Head of caudate nucleus (tissue), 42 donors: ENCODE measurements around the gene TAF8.
A peak's percentile ranks its signal among the peaks of the same experiment; 100 is the strongest.
"Not testable (repeated sequence)": the region's sequence is repeated elsewhere in the genome, so short reads cannot be mapped to it uniquely, and the experiment has no call there.

Experiments
- DNase-seq, 42 donors: peaks; one replicate each; pipeline versions ENCODE4 v3.0.0 to v3.0.0-alpha.2; 2020 to 2021; ENCODE audit warnings: mixed read lengths in 7 of 42
- intact Hi-C: fragments of 100-400 bp; cut with DNase I; formaldehyde crosslinking; loops from one replicate; pipeline ENCODE4 v1.15.0; 2022

Gene TAF8

DNA sequence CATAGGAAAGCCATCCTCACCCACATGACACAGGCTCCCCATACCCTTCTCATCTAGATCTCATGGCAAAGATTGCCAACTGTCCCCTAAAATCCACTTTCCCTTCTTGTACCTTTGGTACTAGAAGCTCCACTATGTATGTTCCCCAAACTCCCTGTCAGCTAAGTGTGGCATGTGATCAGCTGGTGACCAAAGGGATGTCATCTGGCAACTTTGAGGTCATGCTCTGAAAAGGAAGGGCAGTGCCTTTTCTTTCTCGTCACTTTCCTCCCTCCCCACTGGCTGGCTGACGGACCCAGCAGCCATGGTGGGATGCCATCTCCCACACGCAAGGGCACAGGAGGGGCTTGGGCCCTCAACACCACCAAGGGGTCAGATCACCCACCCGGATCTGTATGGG is 23.8 kb upstream of the TAF8 start:
- intact Hi-C loops = no loop called here
- DNase-seq = no peak

DNA sequence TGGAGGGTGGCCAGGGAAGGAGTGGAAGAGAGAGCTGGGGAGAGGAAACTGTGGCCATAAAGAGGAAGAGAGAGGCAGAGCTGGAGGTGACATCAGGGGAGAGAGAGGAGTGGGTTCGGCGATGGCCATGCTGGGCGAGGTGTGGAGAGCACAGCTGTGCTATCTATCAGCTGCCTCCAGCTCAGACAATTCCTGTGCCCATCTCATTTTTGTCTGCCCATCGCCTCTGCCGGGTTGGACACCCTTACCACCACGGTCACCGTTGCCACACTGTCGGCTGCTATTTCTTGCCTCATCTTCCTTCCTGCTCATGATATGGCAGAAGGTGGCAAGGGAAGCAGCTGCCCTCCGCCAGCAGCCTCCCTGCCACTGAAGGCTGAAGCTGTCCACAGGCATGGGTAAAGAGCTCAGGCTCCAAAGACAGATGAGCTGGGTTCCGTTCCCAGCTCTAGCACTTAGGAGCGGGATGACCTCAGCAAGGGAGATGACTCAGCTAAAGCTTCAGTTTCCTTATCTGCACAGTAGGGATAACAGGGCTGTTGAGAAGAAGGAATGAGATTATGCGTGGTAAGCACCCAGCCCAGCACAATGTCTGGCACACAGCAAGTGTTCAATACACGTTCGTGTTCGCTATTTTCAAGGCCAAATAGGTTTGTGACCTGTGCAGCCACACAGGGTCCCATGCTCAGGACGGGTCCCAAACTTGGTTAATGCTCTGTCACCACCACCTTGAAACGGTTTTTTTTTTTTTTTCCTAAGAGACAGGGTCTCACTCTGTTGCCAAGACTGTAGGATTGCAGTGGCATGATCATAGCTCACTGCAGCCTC is 21.9 kb upstream of the TAF8 start:
- DNase-seq = no peak
- intact Hi-C loops = no loop called here

DNA sequence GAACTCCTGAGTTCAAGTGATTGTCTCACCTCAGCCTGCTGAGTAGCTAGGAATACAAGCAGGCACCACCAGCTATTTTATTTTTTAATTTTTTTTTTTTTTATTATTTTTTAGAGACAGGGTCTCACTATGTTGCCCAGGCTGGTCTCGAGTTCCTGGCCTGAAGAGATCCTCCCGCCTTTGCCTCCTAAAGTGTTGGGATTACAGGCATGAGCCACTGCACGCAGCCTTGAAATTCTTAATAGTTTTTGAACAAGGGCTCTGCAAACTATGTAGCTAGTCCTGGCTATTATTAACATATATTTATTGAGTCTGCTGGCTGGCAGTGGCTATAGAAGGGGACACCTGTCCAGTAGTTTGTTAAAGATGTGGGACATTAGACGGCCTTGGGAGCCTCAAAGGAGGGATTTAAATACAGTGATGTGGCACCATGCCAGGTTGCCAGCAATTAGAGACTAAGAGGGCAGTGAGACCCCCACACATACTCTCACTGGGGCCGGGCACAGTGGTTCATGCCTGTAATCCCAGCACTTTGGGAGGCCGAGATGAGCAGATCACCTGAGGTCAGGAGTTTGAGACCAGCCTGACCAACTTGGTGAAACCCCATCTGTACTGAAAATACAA is 21.1 kb upstream of the TAF8 start:
- intact Hi-C loops = no loop called here
- DNase-seq = no peak

DNA sequence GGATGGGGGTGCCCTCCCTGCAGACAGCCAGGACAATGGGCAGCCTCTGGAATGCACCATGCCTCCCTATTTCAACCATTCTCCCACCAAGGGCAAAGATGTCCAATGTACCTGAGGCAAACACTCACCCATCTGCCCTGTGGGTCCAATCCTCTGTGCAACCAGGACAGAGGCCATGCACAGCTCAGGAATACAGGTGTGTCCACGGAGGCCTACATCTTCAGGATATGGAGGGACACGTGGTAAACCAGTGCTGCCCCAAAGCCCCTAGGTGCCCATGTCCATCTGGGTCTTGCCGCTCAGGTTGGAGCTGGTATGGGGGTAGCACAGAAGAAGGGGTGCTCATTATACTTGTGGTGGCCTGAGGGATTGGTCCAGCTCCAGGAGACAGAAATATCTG is 20.4 kb upstream of the TAF8 start:
- intact Hi-C loops = no loop called here
- DNase-seq = no peak

DNA sequence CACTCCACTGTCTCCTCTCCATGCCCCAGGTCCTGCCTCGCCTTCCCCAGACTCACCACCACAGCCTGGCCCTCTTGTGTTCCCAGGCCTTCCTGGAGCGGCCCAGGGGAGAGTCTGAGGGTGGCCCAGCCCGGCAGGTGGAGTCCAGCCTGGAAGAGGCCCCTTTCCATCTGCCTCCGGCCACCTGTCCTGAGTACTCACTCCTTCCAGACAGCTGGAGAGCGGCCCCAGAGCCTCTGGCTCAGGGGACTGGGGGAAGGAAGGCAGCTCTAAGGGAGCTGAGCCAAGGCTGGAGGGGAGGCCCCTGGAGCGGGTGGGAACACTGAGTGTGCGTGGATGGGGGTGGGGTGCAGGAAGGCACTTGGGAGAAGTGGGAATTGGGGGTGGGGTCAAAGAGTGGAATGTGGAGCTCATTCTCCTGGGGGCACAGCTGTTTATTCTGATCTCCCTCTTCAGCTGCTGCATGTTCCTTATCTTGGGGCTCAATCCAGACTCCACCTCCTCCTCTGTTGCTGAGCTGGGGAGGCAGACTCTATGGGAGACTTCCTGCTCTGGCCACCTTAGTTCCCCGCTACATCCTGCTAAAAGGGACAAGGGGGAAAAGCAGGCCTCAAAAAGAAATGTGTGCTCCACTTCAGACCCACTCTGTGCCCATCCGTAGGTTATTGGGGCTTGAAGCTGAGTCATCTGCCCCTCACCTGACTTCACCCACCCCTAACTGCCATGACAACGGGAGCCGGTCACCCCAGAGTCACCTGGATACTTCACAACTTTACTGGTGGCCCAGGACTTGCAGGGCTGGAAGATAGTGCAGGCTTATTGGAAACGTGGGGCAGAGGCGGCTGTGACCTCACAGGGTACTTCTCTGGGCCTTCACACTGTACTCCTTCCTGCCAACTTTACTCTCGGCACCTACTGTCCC is 19.5 kb upstream of the TAF8 start:
- no peak for DNase-seq
- intact Hi-C loops = no loop called here

DNA sequence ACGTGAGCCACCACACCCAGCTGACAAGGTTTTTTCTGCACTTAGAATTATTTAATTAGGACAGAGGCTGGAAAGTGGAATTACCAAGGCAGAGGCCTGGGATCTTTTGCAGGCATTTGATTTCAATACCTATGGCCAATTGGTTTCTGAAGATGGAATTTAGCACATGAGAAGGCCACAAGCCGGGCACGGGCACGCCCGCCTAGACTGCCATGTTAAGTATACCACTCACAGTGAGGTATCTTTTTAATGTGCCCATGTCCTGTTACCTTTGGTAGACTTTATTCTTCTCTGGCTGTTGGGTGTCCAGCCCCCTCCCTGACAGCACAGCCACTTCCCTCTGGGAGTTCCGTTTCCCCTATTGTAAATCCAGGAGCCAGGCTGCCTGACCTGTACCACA is 18.0 kb upstream of the TAF8 start:
- no peak for DNase-seq
- intact Hi-C loops = no loop called here

DNA sequence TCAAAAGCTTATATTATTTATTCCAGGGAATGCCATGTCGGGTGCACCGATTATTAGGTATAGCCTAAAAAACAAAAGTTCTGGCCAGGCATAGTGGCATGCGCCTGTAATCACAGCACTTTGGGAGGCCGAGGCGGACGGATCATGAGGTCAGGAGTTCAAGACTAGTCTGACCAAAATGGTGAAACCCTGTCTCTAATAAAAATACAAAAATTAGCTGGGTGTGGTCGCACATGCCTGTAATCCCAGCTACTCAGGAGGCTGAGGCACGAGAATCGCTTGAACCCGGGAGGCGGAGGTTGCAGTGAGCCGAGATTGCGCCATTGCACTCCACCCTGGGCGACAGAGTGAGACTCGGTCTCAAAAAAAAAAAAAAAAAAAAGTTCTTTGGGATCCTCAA is 12.7 kb upstream of the TAF8 start:
- intact Hi-C loops, DNase-seq: not testable (repeated sequence)

DNA sequence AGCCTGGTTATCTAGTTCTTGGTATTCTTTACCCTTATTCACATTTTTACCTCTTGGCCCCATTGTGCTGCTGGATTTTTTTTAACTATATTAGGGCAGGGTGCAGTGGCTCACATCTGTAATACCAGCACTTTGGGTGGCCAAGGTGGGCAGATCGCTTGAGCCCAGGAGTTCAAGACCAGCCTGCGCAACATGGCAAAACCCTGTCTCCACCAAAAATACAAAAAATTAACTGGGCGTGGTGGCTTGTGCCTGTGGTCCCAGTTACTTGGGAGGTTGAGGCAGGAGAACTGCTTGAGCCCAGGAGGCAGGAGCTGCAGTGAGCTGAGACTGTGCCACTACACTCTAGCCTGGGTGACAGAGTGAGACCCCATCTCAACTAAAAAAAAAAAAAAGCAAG is 12.2 kb upstream of the TAF8 start:
- DNase-seq = no peak
- intact Hi-C loops = no loop called here

DNA sequence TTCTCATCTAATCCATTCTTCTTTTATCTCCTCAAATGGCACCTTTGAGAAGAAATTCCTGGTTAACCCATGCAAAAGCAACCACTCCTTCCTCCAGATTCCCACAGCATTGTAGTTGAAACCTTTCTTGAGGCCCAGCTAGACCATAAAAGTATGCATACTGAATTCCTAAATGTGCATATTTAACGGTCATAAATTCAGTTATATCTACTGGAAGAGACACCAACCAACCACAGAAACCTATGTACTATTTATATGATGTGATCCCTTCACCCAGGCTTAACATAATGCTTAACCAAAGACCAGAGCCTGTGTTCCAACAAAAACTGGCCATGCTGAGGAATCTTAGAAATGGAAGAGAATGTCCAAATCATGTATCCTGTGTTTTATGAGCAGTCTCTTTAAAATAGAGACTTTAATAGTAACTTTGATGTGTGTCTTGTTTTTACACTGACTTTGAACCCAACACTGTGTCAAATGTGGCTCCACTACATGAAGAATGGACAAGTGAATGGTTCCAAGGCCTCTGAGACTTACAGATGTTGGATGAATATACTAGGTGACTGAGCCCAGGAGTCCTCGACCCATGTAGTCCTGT is 11.4 kb upstream of the TAF8 start:
- no peak for DNase-seq
- intact Hi-C loops = no loop called here

DNA sequence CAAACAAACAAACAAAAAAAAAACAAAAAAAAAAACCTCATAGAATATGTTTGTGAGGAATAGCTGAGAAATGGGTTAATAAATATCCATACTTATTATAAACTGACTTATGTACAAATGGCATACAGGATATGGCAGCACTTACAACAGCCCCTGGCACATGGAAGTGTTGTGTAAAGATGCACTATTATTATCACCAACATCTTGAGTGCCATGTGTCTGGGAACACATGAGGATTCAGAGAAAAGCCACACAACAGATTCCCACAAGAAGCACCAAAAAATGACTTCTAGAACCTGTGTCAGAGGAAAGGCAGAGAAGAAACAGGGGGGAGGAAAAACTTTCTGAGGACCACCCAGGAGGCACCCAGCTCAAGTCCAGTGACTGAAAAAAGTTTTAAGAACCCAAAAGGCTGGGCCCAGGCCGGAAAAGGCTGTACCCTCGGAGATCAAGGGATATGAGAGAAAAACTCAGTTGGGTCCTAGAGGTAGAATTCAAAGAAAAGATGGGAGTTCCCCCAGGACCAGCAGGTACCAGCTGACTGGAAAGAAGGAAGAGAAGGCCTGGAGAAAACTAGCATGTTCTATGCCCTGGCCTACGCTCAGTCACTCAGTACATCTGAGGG is 9.4 kb upstream of the TAF8 start:
- DNase-seq = no peak
- intact Hi-C loops = loop anchor here (5.0 kb wide), 1 partner anchor 104 kb away; no protein-coding TSS in a partner anchor

DNA sequence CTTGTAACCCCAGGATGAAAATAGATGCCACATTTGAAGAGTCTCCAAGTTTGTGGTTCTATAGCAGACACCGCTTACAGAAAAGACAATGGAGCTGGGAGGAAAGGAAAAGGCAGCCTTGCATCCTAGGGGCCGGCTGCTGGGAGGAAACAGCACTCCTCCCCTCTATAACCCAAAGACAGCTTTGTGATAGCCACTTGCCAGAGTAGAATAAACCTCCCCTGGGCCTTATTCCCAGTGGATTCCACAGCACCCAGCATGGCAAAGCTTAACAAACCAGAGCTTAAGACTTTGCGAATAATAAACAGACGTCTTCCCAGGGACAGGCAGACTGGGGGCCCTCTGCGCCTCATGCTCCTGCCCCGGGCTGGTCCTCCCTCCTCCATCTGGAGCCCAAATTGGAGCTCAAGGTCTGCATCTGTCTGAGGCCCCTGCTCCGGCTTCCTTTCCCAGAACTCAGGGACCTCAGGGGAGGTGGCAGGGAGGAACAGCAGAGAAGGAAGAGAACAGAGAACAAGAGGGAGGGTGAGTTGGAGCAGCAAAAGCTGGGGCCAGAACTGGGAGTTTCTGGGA is 8.8 kb upstream of the TAF8 start:
- DNase-seq = no peak
- intact Hi-C loops = loop anchor here (5.0 kb wide), 1 partner anchor 104 kb away; no protein-coding TSS in a partner anchor

DNA sequence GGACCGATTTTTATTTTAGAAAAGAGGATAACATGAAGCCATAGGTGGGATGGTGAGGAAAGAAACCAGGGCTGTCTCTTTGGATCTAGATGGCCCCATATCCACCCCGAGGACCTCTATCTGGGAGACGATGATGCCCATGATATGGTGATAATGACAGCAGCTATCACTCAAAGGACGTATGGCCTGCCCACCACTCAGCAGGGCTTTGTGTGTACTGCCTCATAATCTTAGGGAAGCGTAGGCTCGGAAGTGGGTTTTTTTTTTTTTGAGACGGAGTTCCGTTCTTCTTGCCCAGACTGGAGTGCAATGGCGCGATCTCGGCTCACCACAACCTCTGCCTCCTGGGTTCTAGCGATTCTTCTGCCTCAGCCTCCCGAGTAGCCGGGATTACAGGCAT is 8.2 kb upstream of the TAF8 start:
- no peak for DNase-seq
- intact Hi-C loops = loop anchor here (5.0 kb wide), 1 partner anchor 105 kb away; no protein-coding TSS in a partner anchor

DNA sequence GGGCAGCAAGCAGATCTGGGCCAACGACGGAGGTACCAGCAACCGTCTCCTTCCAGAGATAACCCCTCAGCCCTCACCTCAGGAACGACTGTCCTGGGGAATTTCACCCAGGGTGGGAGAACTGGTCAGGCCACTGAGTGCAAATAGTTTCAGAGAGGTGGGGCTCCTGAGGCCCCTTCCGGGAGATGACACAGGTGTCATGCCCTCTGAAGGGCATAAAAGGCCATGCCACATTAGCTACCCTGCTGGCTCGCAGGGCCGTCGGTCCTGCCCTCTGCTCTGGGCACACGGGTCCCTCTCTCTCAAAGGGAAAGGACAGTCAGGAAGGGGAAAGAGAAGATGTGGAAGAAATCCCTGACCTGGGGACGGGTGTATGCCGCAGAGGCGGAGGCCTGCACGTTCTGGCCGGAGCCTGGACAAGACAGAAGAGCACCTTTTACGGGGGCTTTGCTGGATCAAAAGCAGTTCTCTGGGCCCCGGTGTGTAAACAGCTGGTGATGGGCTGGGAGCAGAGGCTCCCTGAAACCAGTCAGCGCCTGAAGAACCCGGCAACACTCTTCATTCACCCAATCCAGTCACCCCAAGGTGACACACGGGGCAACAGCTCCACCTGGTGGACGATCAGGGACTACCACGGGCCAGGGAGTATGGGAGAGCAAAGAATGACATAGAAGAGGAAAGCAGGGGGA is 6.4 kb upstream of the TAF8 start:
- peak; percentile 72 to 96 (median 92) for DNase-seq
- intact Hi-C loops = loop anchor here (2.0 to 5.0 kb wide), 2 partner anchors 107 to 263 kb away; partner anchors contain the start of gene PRICKLE4

DNA sequence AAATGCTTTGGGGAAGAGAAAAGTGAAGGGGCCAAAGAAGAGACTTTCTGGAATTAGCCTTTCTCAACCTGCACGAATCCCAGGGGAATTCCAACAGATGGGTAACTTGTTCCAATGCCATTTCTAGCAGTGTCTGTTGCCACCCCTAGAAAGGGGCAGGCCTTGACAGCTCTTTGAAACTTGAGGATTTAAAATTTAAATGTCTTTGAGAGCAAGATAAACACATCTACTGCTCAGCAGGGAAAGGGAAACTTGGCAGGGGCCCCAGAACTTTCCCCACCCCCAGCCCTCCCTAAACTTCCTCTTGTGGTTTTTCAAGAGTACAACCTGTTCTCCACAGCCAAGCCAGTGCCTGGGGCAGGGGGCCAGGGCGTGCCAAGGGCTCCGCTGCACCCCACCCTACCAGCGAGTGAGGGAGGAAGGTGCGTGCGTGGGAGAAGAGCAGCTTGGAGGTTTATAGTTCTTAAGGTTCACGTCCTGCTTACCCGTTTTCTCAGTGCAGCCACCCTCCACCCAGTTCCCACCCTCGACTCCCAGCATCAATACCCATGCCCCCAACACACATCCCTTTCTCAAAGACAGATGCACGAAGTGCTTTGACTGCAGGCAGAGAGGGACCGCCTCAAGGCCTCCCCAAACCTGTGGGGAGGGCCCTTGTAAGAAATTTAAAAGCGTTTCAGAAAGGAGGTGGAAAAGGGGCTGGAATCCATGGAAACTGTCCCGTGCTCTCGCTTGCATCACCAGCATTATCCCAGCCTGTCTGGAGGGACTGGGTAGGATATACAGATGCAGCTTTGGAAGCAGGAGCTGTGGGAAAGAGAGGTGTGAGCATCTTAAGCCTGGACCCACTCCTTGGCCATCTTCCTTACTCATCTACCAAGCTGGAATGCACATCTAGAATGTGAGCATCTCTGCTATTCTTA is 4.5 kb upstream of the TAF8 start:
- peak; percentile 35 to 84 (median 65) for DNase-seq
- intact Hi-C loops = loop anchor here (2.0 kb wide), 1 partner anchor 265 kb away; the partner anchor contains the start of gene PRICKLE4

DNA sequence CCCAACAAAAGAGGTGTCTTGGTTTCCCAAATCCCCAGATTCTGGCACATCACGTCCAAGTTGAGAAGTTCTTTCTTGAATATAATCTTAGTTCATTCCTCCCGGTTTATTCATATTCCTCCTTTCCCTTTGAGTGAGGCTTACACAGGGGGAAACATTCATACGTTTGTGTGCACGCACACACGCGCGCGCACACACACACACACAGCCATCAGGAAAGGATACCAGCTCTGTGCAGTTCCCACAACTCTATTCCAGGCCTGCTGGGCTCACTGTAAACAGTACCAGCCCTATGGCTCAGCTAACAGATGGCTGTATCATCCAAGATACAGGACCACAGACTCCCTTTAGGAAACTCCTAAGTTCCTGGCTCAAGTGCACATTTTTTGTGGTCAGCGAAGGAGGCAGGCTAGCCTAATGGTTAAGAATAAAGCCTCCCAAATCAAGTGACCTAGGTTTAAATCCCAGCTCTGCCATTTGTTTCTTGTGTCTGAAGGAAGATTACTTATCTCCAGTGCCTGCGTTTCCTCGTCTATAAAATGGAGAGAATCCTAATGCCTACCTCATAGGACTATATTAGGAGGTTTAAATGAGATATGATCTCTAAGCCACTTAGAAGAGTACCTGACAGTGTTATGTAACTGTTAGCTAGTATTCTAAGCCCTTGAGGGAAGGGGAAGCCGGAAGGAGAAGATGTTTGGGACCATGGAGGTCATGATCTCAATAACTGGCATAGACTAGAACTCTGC is 3.7 kb upstream of the TAF8 start:
- DNase-seq = no peak
- intact Hi-C loops = no loop called here

DNA sequence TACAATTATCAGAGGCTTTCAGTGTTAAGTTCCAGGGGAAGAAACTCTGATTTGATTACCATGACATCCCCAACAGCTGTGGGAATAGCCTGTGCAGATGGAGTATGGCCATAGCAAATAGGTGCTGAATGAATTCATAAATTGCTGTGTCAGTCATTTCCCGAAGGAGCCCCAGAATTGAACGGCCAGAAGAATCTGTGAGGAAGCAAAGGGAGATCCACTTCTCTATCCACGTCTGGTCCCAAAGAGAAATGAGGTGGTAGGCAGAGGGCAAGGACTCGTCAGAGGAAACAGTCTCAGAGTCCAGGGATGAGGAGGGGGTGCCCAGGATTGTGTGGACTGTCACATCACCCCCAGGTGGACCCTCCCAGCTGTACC is 3.1 kb upstream of the TAF8 start:
- no peak for DNase-seq
- intact Hi-C loops = no loop called here
